RWPE2 (cell line): ENCODE results near the gene GJA5.
A peak's percentile ranks its signal among the peaks of the same experiment; 100 is the strongest.

Source experiments
- ATAC-seq: fragments of 200-7000 bp; cut with Tn5 transposase; 3 replicates; pipeline ENCODE4 v1.9.1; 2021; ENCODE audit warnings: low read depth
- DNase-seq: peaks from one replicate; pipeline ENCODE4 v3.0.0-alpha.2; 2020; ENCODE audit warnings: low spot score
- H3K27ac ChIP-seq: fragments of 450-650 bp; 2 replicates; pipeline ENCODE4 v1.5.1; 2017; ENCODE audit warnings: mild to moderate bottlenecking; ENCODE audit not compliant: poor library complexity, severe bottlenecking
- H3K27me3 ChIP-seq: fragments of 250-450 bp; sonication (Bioruptor Pico); 2 replicates; pipeline ENCODE4 v1.5.1; 2021; ENCODE audit warnings: mild to moderate bottlenecking, moderate library complexity; ENCODE audit not compliant: insufficient read depth, poor library complexity, severe bottlenecking
- H3K36me3 ChIP-seq: fragments of 250-450 bp; sonication (Bioruptor Pico); 2 replicates; pipeline ENCODE4 v1.5.1; 2020; ENCODE audit warnings: low read depth, mild to moderate bottlenecking, moderate library complexity
- H3K4me1 ChIP-seq: fragments of 250-450 bp; sonication (Bioruptor Pico); 2 replicates; pipeline ENCODE4 v1.5.1; 2021; ENCODE audit warnings: mild to moderate bottlenecking, moderate library complexity; ENCODE audit not compliant: insufficient read depth, poor library complexity, severe bottlenecking
- H3K4me3 ChIP-seq: fragments of 250-450 bp; sonication (Bioruptor Pico); 2 replicates; pipeline ENCODE4 v1.5.1; 2021; ENCODE audit warnings: mild to moderate bottlenecking, moderate library complexity; ENCODE audit not compliant: severe bottlenecking
- H3K9me3 ChIP-seq: fragments of 250-450 bp; sonication (Bioruptor Pico); 2 replicates; pipeline ENCODE4 v1.5.1; 2021; ENCODE audit warnings: mild to moderate bottlenecking, moderate library complexity; ENCODE audit not compliant: severe bottlenecking
- CTCF ChIP-seq: fragments of 450-650 bp; IDR thresholded peaks from one replicate; pipeline ENCODE4 v1.5.1; 2017; ENCODE audit warnings: mild to moderate bottlenecking, moderate library complexity; ENCODE audit not compliant: poor library complexity, severe bottlenecking

GJA5 gene

GRCh38 chr1:147760481-147761260 lies at the start of gene GJA5:
Gene GJA5 (minus strand): TSS chr1:147760602. CDS start chr1:147759238, 1,364 bp downstream.
- H3K4me3 ChIP-seq = no peak within 1 kb of the TSS
- no peaks in the 10 kb centered on the region for H3K27me3 ChIP-seq
- DNase-seq (no peak), ATAC-seq (peak; percentile 40)
- H3K4me1 ChIP-seq = peaks cover 35% of the 10 kb centered on the region
- peak within 1 kb of the TSS; percentile 51 for H3K27ac ChIP-seq
- no peak for TF ChIP-seq CTCF
- no peaks in the 10 kb centered on the region for H3K9me3 ChIP-seq
- no peaks in the 10 kb centered on the region for H3K36me3 ChIP-seq

- no peak for TF ChIP-seq CTCF
- H3K36me3 ChIP-seq = no peaks in the 10 kb centered on the region
- H3K27me3 ChIP-seq = no peaks in the 10 kb centered on the region
- ATAC-seq (no peak), DNase-seq (no peak)
- no peaks in the 10 kb centered on the region for H3K4me1 ChIP-seq
- no peak overlapping the region for H3K4me3 ChIP-seq
- no peaks in the 10 kb centered on the region for H3K9me3 ChIP-seq
- H3K27ac ChIP-seq = no peak overlapping the region
Observed at GRCh38 chr1:147809236-147809635, 48.8 kb upstream of the GJA5 start.

GRCh38 chr1:147808025-147808424 lies 47.6 kb upstream of the GJA5 start:
- Histone ChIP-seq H3K9me3 (no peaks in the 10 kb centered on the region), H3K4me3 (no peak overlapping the region), H3K36me3 (no peaks in the 10 kb centered on the region), H3K4me1 (no peaks in the 10 kb centered on the region), H3K27ac (no peak overlapping the region), H3K27me3 (no peaks in the 10 kb centered on the region)
- TF ChIP-seq CTCF = no peak
- ATAC-seq = no peak
- DNase-seq = no peak

DNA sequence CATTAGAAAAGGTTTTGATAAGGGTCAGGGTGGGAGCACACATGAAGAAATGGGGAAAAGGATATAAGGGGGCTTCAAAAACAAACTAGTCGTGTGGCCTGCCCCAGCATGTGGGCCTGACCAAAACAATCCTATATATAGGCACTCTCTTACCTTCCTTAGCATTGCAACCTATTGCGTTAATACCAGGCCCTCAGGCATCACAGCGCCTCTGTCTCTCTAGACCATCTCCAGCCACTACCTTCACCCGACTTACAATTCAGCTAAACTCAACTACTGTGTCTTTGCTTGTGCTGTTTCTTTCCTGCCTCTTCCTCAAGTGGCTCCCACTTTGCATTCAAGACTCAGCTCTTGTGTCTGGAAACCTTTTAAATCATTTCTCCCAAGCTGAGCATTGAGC lies 47.0 kb upstream of the GJA5 start:
- no peaks in the 10 kb centered on the region for H3K36me3 ChIP-seq
- DNase-seq = no peak
- H3K4me3 ChIP-seq = no peak overlapping the region
- no peaks in the 10 kb centered on the region for H3K4me1 ChIP-seq
- TF ChIP-seq CTCF = no peak
- no peak for ATAC-seq
- H3K9me3 ChIP-seq = no peaks in the 10 kb centered on the region
- H3K27ac ChIP-seq = no peak overlapping the region
- no peaks in the 10 kb centered on the region for H3K27me3 ChIP-seq
